Mesendoderm (in vitro differentiated cells): ENCODE results near the gene PDXDC1. TPM values are rescaled to one million over a fixed set of nuclear protein-coding genes. Genes with fewer than 3 reads are reported as not detected.
"Not testable (repeated sequence)": the region's sequence is repeated elsewhere in the genome, so short reads cannot be mapped to it uniquely, and the experiment has no call there.

Source experiments
- DNase-seq: peaks from one replicate; pipeline ENCODE4 v3.0.0; 2013
- H2AK5ac ChIP-seq: 2 replicates; pipeline ENCODE4 v1.6.1; 2013; ENCODE audit warnings: low read length, inconsistent platforms
- H2BK120ac ChIP-seq: 2 replicates; pipeline ENCODE4 v1.6.1; 2013; ENCODE audit warnings: low read depth, mild to moderate bottlenecking, low read length, moderate library complexity, mixed read lengths
- H2BK15ac ChIP-seq: replicated peaks from 2 replicates; pipeline ENCODE4 v1.6.1; 2013; ENCODE audit warnings: low read depth, mild to moderate bottlenecking, moderate library complexity
- H2BK5ac ChIP-seq: 2 replicates; pipeline ENCODE4 v1.6.1; 2013; ENCODE audit warnings: low read length, inconsistent platforms
- H3K18ac ChIP-seq: 2 replicates; pipeline ENCODE4 v1.6.1; 2013; ENCODE audit warnings: mild to moderate bottlenecking, low read length, mixed read lengths
- H3K23ac ChIP-seq: one replicate; pipeline ENCODE4 v1.6.1; 2013; ENCODE audit warnings: low read length
- H3K27ac ChIP-seq: 2 replicates; pipeline ENCODE4 v1.5.1; 2013; ENCODE audit warnings: low read depth, mild to moderate bottlenecking, inconsistent platforms, low read length, moderate library complexity
- H3K27me3 ChIP-seq: 2 replicates; pipeline ENCODE4 v1.6.1; 2013; ENCODE audit warnings: low read length, control low read depth, mild to moderate bottlenecking, inconsistent platforms; ENCODE audit not compliant: insufficient read depth, poor library complexity
- H3K36me3 ChIP-seq: 2 replicates; pipeline ENCODE4 v1.6.1; 2013; ENCODE audit warnings: low read length, inconsistent platforms; ENCODE audit not compliant: control insufficient read depth, insufficient read depth
- H3K4ac ChIP-seq: one replicate; pipeline ENCODE4 v1.6.1; 2013; ENCODE audit warnings: low read depth, mild to moderate bottlenecking, low read length, moderate library complexity
- H3K4me1 ChIP-seq: 2 replicates; pipeline ENCODE4 v1.6.1; 2013; ENCODE audit warnings: low read depth, low read length, inconsistent platforms; ENCODE audit not compliant: control insufficient read depth
- H3K4me2 ChIP-seq: 2 replicates; pipeline ENCODE4 v1.6.1; 2013; ENCODE audit warnings: low read length
- H3K4me3 ChIP-seq: 2 replicates; pipeline ENCODE4 v1.5.1; 2013; ENCODE audit warnings: mild to moderate bottlenecking, low read length
- H3K56ac ChIP-seq: one replicate; pipeline ENCODE4 v1.6.1; 2013; ENCODE audit warnings: low read length
- H3K79me1 ChIP-seq: 2 replicates; pipeline ENCODE4 v1.6.1; 2013; ENCODE audit warnings: low read length, inconsistent platforms
- H3K79me2 ChIP-seq: 2 replicates; pipeline ENCODE4 v1.6.1; 2013; ENCODE audit warnings: mild to moderate bottlenecking, low read length; ENCODE audit not compliant: control insufficient read depth, insufficient read depth
- H3K9ac ChIP-seq: 2 replicates; pipeline ENCODE4 v1.6.1; 2013; ENCODE audit warnings: low read length, inconsistent platforms
- H4K5ac ChIP-seq: one replicate; pipeline ENCODE4 v1.6.1; 2013; ENCODE audit warnings: low read length
- H4K8ac ChIP-seq: one replicate; pipeline ENCODE4 v1.6.1; 2013; ENCODE audit warnings: low read depth, mild to moderate bottlenecking, control low read depth, low read length, moderate library complexity
- WGBS: extraction: QIAGEN DNeasy Blood & Tissue Kit; methylation state at CpG from one replicate; pipeline ENCODE4 v1.1.7; 2013; ENCODE audit warnings: low lambda C conversion rate, missing lambda C conversion rate; ENCODE audit not compliant: insufficient coverage; ENCODE audit errors: extremely low coverage; 5-methylcytosine and 5-hydroxymethylcytosine counted together
- polyA plus RNA-seq, 2 experiments: library from polyadenylated mRNA; stranded (reverse); fragments of 200-250 nt; gene quantifications; one replicate each; pipeline ENCODE4 v1.2.3, GENCODE V29; 2013

PDXDC1 gene, protein sequence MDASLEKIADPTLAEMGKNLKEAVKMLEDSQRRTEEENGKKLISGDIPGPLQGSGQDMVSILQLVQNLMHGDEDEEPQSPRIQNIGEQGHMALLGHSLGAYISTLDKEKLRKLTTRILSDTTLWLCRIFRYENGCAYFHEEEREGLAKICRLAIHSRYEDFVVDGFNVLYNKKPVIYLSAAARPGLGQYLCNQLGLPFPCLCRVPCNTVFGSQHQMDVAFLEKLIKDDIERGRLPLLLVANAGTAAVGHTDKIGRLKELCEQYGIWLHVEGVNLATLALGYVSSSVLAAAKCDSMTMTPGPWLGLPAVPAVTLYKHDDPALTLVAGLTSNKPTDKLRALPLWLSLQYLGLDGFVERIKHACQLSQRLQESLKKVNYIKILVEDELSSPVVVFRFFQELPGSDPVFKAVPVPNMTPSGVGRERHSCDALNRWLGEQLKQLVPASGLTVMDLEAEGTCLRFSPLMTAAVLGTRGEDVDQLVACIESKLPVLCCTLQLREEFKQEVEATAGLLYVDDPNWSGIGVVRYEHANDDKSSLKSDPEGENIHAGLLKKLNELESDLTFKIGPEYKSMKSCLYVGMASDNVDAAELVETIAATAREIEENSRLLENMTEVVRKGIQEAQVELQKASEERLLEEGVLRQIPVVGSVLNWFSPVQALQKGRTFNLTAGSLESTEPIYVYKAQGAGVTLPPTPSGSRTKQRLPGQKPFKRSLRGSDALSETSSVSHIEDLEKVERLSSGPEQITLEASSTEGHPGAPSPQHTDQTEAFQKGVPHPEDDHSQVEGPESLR
- polyA plus RNA-seq (2013, experiment 1 of 2), result 48.1 TPM
- 48.1 TPM for polyA plus RNA-seq (2013, experiment 2 of 2)

DNA sequence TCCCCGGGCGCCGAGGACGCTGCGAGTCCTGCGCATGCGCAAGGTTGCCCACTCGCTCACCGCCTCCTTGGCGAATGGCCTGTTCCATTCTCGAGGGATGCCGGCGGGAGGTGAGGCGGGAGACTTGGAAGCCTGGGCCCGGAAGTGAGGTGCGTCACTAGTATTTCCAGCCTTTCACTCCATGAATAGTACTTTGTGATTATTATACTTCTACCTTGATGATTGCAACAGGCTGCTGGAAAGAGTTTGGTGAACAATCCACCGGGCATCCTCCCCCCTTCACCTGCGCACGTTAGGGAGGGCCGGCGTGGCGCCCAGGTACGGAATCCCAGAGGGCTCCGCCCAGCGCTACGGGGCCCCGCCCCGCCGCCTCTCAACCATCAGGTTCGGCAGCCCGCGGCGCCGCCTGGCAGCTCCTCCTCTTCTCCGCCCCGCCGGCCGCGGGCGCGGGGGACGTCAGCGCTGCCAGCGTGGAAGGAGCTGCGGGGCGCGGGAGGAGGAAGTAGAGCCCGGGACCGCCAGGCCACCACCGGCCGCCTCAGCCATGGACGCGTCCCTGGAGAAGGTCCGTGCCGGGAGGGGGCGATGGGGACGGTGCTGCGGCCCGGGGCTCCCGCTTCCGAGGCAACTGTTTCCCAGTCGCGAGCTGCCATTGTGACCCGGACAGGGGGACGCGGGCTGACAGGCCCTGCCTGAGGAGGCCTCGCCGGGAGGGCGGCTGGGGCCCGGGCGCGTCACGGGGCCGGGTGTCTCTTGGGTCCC, at the start of gene PDXDC1:
Gene PDXDC1, plus strand, starts transcription at position 371 of the 762 bp plus-strand sequence. Its CDS starts 174 bp downstream, at position 545.
- WGBS, result no CpG with 5 or more reads among the region's 74 CpGs
- H3K4ac ChIP-seq, result peak within 1 kb of the TSS; percentile 44
- peak within 1 kb of the TSS; percentile 29 for H3K18ac ChIP-seq

GRCh38 chr16:14928064-14928714, 46.6 kb upstream of the PDXDC1 start:
- H3K18ac ChIP-seq, DNase-seq, H3K79me2 ChIP-seq, H2BK120ac ChIP-seq, H2BK5ac ChIP-seq, H3K4me2 ChIP-seq, H3K4ac ChIP-seq, H3K4me3 ChIP-seq, H2AK5ac ChIP-seq, H3K9ac ChIP-seq, H3K23ac ChIP-seq, H4K5ac ChIP-seq, H3K27me3 ChIP-seq, H3K4me1 ChIP-seq, H3K79me1 ChIP-seq, H4K8ac ChIP-seq, H3K27ac ChIP-seq, H2BK15ac ChIP-seq, H3K56ac ChIP-seq, H3K36me3 ChIP-seq: not testable (repeated sequence)
- no CpG with 5 or more reads among the region's 31 CpGs for WGBS

More for the DNA sequence above, at the start of gene PDXDC1:
- Histone ChIP-seq H3K56ac (peak within 1 kb of the TSS; percentile 98), H3K9ac (peak within 1 kb of the TSS; percentile 95), H3K79me2 (peaks cover 15% of the 10 kb centered on the region), H3K23ac (peak within 1 kb of the TSS; percentile 97), H3K4me3 (peak within 1 kb of the TSS; percentile 82), H2AK5ac (peak within 1 kb of the TSS; percentile 78), H3K27ac (peak within 1 kb of the TSS; percentile 14), H3K4me2 (peak within 1 kb of the TSS; percentile 97)
- peak; percentile 98 for DNase-seq
- H3K79me1 ChIP-seq, H4K8ac ChIP-seq, H2BK15ac ChIP-seq, H2BK5ac ChIP-seq, H2BK120ac ChIP-seq, H3K4me1 ChIP-seq, H4K5ac ChIP-seq, H3K36me3 ChIP-seq, H3K27me3 ChIP-seq: not testable (repeated sequence)

- H2BK120ac ChIP-seq, H2AK5ac ChIP-seq, H3K27ac ChIP-seq, H3K27me3 ChIP-seq, H3K23ac ChIP-seq, H3K4me3 ChIP-seq, H3K36me3 ChIP-seq, H3K4me1 ChIP-seq, H3K9ac ChIP-seq, H3K56ac ChIP-seq, H3K79me2 ChIP-seq, H3K79me1 ChIP-seq, H4K8ac ChIP-seq, H3K18ac ChIP-seq, H2BK15ac ChIP-seq, H4K5ac ChIP-seq, H2BK5ac ChIP-seq, DNase-seq, H3K4me2 ChIP-seq, H3K4ac ChIP-seq: not testable (repeated sequence)
- WGBS, result no CpG with 5 or more reads among the region's 26 CpGs
Measured at GRCh38 chr16:14929176-14929575, 45.6 kb upstream of the PDXDC1 start.

DNA sequence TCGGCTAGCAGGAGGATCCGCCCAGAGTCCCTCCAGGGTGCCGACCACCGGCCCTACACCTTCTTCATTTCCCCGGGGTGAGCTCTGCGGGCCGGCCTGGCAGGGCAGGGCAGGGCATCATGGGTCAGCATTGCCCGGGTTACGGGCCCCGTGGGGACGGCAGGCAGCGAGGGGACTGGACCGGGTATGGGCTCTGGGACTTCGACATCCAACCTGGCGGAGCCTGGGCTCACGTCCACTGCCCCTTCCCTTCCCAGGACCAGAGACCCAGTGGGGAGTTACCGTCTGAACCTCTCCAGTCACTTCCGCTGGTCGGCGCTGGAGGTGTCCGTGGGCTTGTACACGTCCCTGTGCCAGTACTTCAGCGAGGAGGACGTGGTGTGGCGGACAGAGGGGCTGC, 44.6 kb upstream of the PDXDC1 start:
- not testable (repeated sequence) for H3K79me2 ChIP-seq, H4K8ac ChIP-seq, H3K79me1 ChIP-seq, H3K23ac ChIP-seq, H3K56ac ChIP-seq, H2BK120ac ChIP-seq, H2AK5ac ChIP-seq, H4K5ac ChIP-seq, H2BK15ac ChIP-seq, H3K18ac ChIP-seq, H3K36me3 ChIP-seq, H3K4me3 ChIP-seq, H3K27me3 ChIP-seq, H2BK5ac ChIP-seq, H3K4me2 ChIP-seq, H3K9ac ChIP-seq, H3K27ac ChIP-seq, H3K4ac ChIP-seq, H3K4me1 ChIP-seq, DNase-seq
- WGBS, result no CpG with 5 or more reads among the region's 25 CpGs

GRCh38 chr16:14930971-14931370, 43.9 kb upstream of the PDXDC1 start:
- H4K5ac ChIP-seq, H3K56ac ChIP-seq, H2BK120ac ChIP-seq, H3K4me2 ChIP-seq, H3K36me3 ChIP-seq, H3K79me1 ChIP-seq, H3K9ac ChIP-seq, H3K27ac ChIP-seq, H3K4me1 ChIP-seq, H3K23ac ChIP-seq, H2BK15ac ChIP-seq, H3K18ac ChIP-seq, H3K4me3 ChIP-seq, H2BK5ac ChIP-seq, H2AK5ac ChIP-seq, H3K27me3 ChIP-seq, H3K4ac ChIP-seq, H4K8ac ChIP-seq, H3K79me2 ChIP-seq, DNase-seq: not testable (repeated sequence)
- no CpG with 5 or more reads among the region's 19 CpGs for WGBS
